ENCODE data around the gene APLNR. TPM values are rescaled to one million over a fixed set of nuclear protein-coding genes. Genes with fewer than 3 reads are reported as not detected.
"Not testable (repeated sequence)": the region's sequence is repeated elsewhere in the genome, so short reads cannot be mapped to it uniquely, and the experiment has no call there.

The APLNR gene
- not detected for polyA plus RNA-seq (2012; ENCODE audit: low read depth, missing spikeins)

- TF ChIP-seq POLR2AphosphoS5 (IDR thresholded peaks at IDR 0.05; ENCODE audit: low read depth, low read length) (no peak), POU2F2 (IDR thresholded peaks at IDR 0.05; ENCODE audit: low read depth, low read length) (no peak), POLR2A (IDR thresholded peaks at IDR 0.05; ENCODE audit: low read depth, low read length) (no peak), PAX5 (IDR thresholded peaks at IDR 0.05; ENCODE audit: insufficient read depth, low read length, severe bottlenecking) (no peak), TAF1 (IDR thresholded peaks at IDR 0.05; ENCODE audit: low read depth, low read length) (no peak), SPI1 (IDR thresholded peaks at IDR 0.05; ENCODE audit: low read depth, low read length) (no peak)
- FAIRE-seq (no peak), DNase-seq (ENCODE audit: insufficient read length, low spot score) (no peak)
Measured at GRCh38 chr11:57237204-57237681, at the start of gene APLNR. TSS of gene APLNR (minus strand) at chr11:57237250. CDS start at chr11:57237004, 246 bp downstream.

- FAIRE-seq = no peak
- DNase-seq (ENCODE audit: insufficient read length, low spot score) = no peak
- no peak for TF ChIP-seq TAF1 (IDR thresholded peaks at IDR 0.05; ENCODE audit: low read depth, low read length)
- TF ChIP-seq PAX5 (IDR thresholded peaks at IDR 0.05; ENCODE audit: insufficient read depth, low read length, severe bottlenecking) = no peak
- TF ChIP-seq SPI1 (IDR thresholded peaks at IDR 0.05; ENCODE audit: low read depth, low read length) = no peak
- TF ChIP-seq POLR2A (IDR thresholded peaks at IDR 0.05; ENCODE audit: low read depth, low read length) = no peak
- no peak for TF ChIP-seq POLR2AphosphoS5 (IDR thresholded peaks at IDR 0.05; ENCODE audit: low read depth, low read length)
- no peak for TF ChIP-seq POU2F2 (IDR thresholded peaks at IDR 0.05; ENCODE audit: low read depth, low read length)
Measured at GRCh38 chr11:57283231-57283990, 46.4 kb upstream of the APLNR start.

DNA sequence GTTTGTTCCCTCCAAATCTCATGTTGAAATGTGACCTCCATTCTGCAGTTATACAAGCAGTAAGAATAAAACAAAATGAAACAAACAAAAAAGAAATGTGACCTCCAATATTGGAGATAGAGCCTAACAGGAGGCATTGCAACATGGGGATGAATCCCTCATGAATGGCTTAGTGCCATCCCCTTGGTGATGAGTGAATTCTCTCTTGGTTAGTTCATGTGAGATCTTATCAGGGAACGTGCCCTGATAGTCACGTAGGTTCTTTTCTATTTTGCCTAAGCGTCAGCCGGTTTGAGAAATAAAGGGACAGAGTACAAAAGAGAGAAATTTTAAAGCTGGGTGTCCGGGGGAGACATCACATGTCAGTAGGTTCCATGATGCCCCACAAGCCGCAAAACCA, 44.5 kb upstream of the APLNR start:
- not testable (repeated sequence) for FAIRE-seq

GRCh38 chr11:57279116-57279515, 42.1 kb upstream of the APLNR start:
- TF ChIP-seq POLR2A (IDR thresholded peaks at IDR 0.05; ENCODE audit: low read depth, low read length) (no peak), SPI1 (IDR thresholded peaks at IDR 0.05; ENCODE audit: low read depth, low read length) (no peak), TAF1 (IDR thresholded peaks at IDR 0.05; ENCODE audit: low read depth, low read length) (no peak), POU2F2 (IDR thresholded peaks at IDR 0.05; ENCODE audit: low read depth, low read length) (no peak), POLR2AphosphoS5 (IDR thresholded peaks at IDR 0.05; ENCODE audit: low read depth, low read length) (no peak), PAX5 (IDR thresholded peaks at IDR 0.05; ENCODE audit: insufficient read depth, low read length, severe bottlenecking) (no peak)
- DNase-seq (ENCODE audit: insufficient read length, low spot score) (no peak), FAIRE-seq (no peak)

More for the DNA sequence above, 44.5 kb upstream of the APLNR start:
- not testable (repeated sequence) for DNase-seq (ENCODE audit: insufficient read length, low spot score)

DNA sequence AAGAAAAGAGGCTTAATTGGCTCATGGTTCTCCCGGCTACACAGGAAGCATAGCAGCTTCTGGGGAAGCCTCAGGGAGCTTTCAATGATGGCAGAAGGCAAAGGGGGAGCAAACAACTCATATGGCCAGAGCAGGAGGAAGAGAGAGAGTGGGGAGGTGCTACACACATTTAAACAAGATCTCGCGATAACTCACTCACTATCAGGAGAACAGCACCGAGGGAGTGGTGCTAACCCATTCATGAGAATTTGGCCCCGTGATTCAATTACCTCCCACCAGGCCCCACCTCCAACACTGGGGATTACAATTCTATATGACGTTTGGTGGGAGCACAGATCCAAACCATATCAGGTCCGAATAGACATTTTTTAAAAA, 41.7 kb upstream of the APLNR start:
- FAIRE-seq (no peak), DNase-seq (ENCODE audit: insufficient read length, low spot score) (no peak)
- TF ChIP-seq POLR2AphosphoS5 (IDR thresholded peaks at IDR 0.05; ENCODE audit: low read depth, low read length) (no peak), POU2F2 (IDR thresholded peaks at IDR 0.05; ENCODE audit: low read depth, low read length) (no peak), TAF1 (IDR thresholded peaks at IDR 0.05; ENCODE audit: low read depth, low read length) (no peak), POLR2A (IDR thresholded peaks at IDR 0.05; ENCODE audit: low read depth, low read length) (no peak), PAX5 (IDR thresholded peaks at IDR 0.05; ENCODE audit: insufficient read depth, low read length, severe bottlenecking) (no peak), SPI1 (IDR thresholded peaks at IDR 0.05; ENCODE audit: low read depth, low read length) (no peak)

DNA sequence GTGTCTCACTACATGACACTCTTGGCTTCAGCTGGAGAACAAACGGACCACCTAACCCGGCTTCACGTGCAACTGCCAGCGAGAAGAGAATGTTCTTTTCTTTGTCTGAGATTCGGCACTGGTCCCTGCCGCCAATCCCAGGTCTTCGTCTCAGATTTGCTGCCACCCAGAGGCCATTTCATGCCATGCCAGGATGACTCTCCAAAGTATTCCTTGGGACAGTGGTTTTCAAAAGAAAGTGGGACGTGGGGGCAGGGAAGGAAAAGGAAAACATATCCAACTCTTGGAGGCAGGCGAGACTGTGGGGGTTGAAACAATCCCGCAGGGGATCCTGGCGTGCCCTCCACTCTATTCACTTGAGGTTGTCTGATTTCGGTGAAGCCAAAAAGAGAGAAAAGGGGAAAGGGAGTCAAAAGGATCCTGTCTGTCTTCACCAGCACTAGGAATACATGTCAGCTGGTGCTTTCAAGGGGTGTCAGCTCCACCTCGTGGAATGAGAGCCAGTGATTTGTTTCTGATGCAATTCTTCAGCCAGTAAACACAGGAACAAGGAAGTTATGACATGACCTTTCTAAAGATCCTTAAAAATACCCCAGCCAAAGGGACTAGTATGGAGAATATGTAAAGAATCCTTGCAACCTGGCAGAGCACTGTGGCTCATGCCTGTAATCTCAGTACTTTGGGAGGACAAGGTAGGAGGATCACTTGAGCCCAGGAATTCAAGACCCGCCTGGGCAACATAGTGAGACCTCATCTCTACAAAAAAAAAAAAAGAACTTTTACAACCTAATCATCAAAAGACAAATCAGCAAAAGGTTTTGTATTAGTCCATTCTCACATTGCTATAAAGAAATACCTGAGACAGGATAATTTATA, 41.0 kb upstream of the APLNR start:
- no peak for TF ChIP-seq TAF1 (IDR thresholded peaks at IDR 0.05; ENCODE audit: low read depth, low read length)
- TF ChIP-seq POU2F2 (IDR thresholded peaks at IDR 0.05; ENCODE audit: low read depth, low read length) = no peak
- no peak for TF ChIP-seq POLR2A (IDR thresholded peaks at IDR 0.05; ENCODE audit: low read depth, low read length)
- no peak for TF ChIP-seq PAX5 (IDR thresholded peaks at IDR 0.05; ENCODE audit: insufficient read depth, low read length, severe bottlenecking)
- no peak for TF ChIP-seq SPI1 (IDR thresholded peaks at IDR 0.05; ENCODE audit: low read depth, low read length)
- no peak for TF ChIP-seq POLR2AphosphoS5 (IDR thresholded peaks at IDR 0.05; ENCODE audit: low read depth, low read length)
- peak; percentile 18 for DNase-seq (ENCODE audit: insufficient read length, low spot score)
- FAIRE-seq = peak; percentile 61

DNA sequence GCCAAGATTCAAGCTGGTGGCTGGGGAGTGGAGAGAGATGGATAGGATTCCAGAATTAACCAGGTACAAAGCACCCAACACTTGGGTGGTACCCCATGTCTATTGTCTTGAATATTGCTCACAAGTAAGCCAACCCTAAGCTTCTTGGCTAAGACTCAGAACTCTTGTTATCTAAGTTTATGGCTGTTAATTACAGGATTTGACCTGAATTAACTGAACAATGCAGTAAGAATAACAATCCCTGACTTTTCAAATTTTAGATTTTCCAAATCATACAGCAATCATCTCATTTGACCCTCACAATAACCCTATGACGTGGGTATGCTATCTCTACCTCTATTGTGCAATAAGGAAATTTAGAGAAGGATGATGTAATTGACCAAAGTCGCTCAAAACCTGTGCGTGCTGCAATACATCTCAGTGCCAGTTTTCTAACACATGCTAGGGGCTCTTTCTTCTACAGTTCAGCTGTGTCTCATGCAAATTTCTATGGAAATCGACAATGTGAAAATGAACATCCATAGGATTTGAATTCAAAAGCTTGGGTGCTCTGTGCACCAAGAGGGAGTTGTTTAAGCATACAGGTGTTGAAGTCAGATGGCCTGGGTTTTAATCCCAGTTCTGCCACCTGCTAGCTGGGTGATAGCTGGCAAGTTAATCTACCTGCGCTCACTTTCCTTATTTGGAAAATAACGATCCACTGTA, 40.1 kb upstream of the APLNR start:
- DNase-seq (ENCODE audit: insufficient read length, low spot score) (no peak), FAIRE-seq (no peak)
- no peak for TF ChIP-seq POLR2A (IDR thresholded peaks at IDR 0.05; ENCODE audit: low read depth, low read length)
- TF ChIP-seq POU2F2 (IDR thresholded peaks at IDR 0.05; ENCODE audit: low read depth, low read length) = no peak
- no peak for TF ChIP-seq POLR2AphosphoS5 (IDR thresholded peaks at IDR 0.05; ENCODE audit: low read depth, low read length)

DNA sequence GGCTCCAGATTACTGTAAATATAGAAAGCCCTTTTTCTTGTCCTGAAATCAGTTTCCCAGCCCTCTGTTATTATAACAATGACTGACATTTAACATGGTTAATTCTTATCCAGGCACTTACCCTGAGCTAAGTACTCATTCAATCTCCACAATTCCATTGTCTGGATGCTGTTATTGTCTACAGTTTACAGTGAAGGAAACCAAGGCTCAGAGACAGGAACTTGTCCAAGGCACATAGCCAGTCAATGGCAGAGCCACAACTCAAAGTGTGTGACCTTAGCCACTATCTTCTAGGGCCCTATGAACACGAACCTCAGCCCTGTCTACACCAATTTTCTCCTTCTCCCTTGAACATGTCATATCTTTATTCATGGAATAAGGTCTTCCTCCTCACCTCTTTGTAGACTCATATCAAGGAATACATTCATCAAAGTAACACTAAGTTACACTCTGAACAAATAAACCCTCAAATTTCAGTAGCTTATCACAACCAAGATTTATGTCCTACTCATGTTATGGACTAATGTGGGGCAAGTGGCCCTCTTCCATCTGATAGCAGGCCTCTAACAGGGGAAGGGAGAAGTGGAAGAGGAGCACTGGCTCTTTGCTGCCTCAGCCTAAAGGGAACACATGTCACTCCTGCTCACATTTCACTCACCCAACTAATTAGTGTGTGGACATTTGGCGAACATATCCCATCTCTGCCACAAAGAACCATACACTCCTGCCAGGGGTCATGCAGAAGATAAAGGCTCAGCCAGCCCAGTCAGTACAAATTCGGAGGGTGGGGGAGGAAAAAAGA, 39.3 kb upstream of the APLNR start:
- TF ChIP-seq POLR2AphosphoS5 (IDR thresholded peaks at IDR 0.05; ENCODE audit: low read depth, low read length) (no peak), PAX5 (IDR thresholded peaks at IDR 0.05; ENCODE audit: insufficient read depth, low read length, severe bottlenecking) (no peak), TAF1 (IDR thresholded peaks at IDR 0.05; ENCODE audit: low read depth, low read length) (no peak), POLR2A (IDR thresholded peaks at IDR 0.05; ENCODE audit: low read depth, low read length) (no peak), SPI1 (IDR thresholded peaks at IDR 0.05; ENCODE audit: low read depth, low read length) (no peak)
- no peak for FAIRE-seq
- DNase-seq (ENCODE audit: insufficient read length, low spot score) = no peak

Data from GM12891 (cell line).